ENCODE data around the gene ZFYVE1.
"Not testable (repeated sequence)": the region's sequence is repeated elsewhere in the genome, so short reads cannot be mapped to it uniquely, and the experiment has no call there.

The ZFYVE1 gene

DNA sequence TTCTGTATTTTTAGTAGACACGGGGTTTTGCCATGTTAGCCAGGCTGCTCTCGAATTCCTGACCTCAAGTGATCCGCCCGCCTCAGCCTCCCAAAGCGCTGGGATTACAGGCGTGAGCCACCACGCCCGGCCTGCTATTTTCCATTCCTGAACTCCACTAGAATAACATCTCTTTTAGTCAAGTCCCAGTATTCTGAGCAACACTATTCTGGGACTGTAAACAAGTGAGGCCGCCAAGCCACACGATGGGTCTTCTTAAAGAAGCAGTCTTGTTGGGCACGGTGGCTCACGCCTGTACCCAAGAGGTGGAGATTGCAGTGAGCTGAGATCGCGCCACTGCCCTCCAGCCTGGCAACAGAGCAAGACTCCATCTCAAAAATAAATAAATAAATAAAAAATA lies 11.4 kb downstream of the ZFYVE1 start:
- not testable (repeated sequence) for H3K27me3 Mint-ChIP-seq, H3K9me3 Mint-ChIP-seq, H3K4me3 Mint-ChIP-seq, H3K27ac Mint-ChIP-seq
- Mint-ChIP-seq H3K4me1 (peaks cover 41% of the 10 kb centered on the region), H3K36me3 (peaks cover 18% of the 10 kb centered on the region)

DNA sequence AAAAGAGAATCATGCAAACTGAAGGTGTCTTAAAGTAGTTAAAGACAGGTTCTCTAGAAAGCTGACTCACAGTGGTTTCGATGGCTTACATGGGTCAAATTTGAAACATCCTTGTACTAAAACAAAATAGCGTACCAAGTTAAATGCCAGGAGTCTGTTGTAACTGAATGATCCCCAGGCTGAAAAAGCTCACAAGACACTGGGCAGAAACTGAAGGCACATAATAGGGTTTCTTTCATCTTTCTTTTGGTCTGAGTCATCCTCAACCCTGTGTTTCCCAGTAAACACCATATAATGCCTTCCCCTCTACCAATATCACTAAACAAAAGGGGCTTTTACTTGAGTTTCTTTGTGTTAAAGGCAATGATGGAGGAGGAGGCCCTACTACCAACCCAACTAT lies 12.8 kb downstream of the ZFYVE1 start:
- Mint-ChIP-seq H3K4me3 (no peak overlapping the region), H3K4me1 (peaks cover 41% of the 10 kb centered on the region), H3K9me3 (no peaks in the 10 kb centered on the region), H3K27me3 (no peaks in the 10 kb centered on the region), H3K36me3 (peaks cover 19% of the 10 kb centered on the region), H3K27ac (no peak overlapping the region)

DNA sequence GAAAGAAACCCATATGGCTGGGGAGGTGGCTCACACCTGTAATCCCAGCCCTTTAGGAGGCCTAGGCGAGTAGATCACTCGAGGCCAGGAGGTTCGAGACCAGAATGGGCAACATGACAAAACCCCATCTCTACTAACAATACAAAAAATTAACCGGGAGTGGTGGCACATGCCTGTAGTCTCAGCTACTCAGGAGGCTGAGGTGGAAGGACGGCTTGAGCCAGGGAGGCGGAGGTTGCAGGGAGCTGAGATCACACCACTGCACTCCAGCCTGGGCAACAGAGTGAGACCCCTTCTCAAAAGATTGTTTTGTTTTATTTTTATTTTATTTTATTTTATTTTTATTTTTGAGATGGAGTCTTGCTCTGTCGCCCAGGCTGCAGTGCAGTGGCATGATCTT lies 15.7 kb downstream of the ZFYVE1 start:
- Mint-ChIP-seq H3K36me3 (peaks cover 18% of the 10 kb centered on the region), H3K4me1 (peaks cover 27% of the 10 kb centered on the region), H3K27ac (peak overlapping the region; percentile 30)
- H3K4me3 Mint-ChIP-seq, H3K27me3 Mint-ChIP-seq, H3K9me3 Mint-ChIP-seq: not testable (repeated sequence)

DNA sequence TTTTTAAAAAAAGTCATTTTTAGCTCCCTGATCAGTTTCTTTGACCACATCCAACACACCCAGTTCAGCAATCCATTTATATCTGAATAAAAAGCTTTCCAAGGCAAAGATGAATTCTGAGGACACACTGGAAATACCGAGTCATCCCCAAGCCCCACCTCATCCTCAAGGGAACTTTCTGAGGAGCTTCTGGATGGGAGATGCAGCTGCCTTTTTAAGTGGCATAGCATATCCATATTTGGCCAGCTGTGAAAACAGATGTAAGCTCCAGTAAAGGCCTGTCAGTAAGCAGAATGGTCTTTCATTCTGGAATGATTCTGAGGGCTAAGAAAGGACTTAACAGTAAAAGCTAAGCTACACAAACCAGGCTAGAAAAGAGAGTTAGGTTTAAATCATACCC lies 18.4 kb downstream of the ZFYVE1 start:
- no peak overlapping the region for H3K27ac Mint-ChIP-seq
- no peak overlapping the region for H3K4me3 Mint-ChIP-seq
- H3K27me3 Mint-ChIP-seq, result no peaks in the 10 kb centered on the region

DNA sequence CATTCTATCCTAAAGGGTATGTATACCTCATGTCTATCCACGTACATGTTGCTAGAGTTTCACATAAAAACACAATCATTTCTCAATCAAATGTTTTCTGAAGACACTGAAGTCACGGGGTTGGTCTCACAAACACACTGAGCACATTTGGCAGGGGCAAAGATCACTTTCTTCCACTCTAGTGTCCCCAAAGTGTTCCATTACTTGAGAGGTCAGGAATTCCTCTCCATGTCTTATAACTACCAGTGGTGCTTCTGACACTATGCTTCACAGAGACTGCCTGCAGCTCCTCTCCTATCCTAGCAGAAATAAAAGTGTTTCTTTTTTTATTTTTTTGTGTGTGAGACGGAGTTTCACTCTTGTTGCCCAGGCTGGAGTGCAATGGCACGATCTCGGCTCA lies 19.1 kb downstream of the ZFYVE1 start:
- no peaks in the 10 kb centered on the region for H3K9me3 Mint-ChIP-seq
- H3K36me3 Mint-ChIP-seq, result peaks cover 4% of the 10 kb centered on the region
- H3K4me1 Mint-ChIP-seq, result peaks cover 7% of the 10 kb centered on the region
- H3K27me3 Mint-ChIP-seq, result no peaks in the 10 kb centered on the region
- H3K27ac Mint-ChIP-seq, result no peak overlapping the region
- no peak overlapping the region for H3K4me3 Mint-ChIP-seq

More for the DNA sequence above, 18.4 kb downstream of the ZFYVE1 start:
- Mint-ChIP-seq H3K4me1 (peaks cover 10% of the 10 kb centered on the region), H3K9me3 (no peaks in the 10 kb centered on the region), H3K36me3 (peaks cover 5% of the 10 kb centered on the region)

DNA sequence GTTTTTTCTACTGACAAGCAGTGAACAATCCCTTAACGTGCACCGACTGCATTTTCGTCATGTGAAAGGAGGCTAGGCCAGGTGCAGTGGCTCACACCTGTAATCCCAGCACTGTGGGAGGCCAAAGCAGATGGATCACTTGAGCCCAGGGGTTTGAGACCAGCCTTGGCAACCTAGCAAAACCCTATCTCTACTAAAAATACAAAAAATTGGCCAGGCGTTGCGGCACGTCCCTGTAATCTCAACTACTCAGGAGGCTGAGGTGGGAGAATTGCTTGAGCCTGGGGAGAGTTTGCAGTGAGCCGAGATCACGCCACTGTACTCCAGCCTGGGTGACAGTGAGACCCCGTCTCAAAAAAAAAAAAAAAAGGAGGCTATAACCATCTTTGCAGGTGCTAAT lies 22.3 kb downstream of the ZFYVE1 start:
- H3K36me3 Mint-ChIP-seq, H3K27ac Mint-ChIP-seq, H3K27me3 Mint-ChIP-seq, H3K4me1 Mint-ChIP-seq, H3K9me3 Mint-ChIP-seq, H3K4me3 Mint-ChIP-seq: not testable (repeated sequence)

DNA sequence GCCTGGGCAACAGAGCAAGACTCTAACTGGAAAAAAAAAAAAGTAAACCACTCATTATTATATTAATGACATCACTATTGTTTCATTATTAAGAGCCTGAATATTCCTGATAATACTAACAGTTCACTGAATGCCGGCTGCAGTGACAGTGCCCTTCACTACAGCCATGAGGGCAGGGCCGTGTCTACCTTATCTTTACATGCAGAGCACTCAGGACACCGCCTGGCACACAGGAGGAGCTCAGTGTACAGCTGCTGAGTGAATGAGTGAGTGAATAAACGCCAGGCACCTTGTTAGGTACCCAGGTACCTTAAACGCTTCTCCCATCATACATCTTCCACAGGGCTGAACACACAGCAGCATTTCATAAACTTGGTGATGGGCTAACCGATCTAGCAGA lies 23.2 kb downstream of the ZFYVE1 start:
- Mint-ChIP-seq H3K27ac (no peak overlapping the region), H3K27me3 (no peaks in the 10 kb centered on the region), H3K36me3 (peaks cover 2% of the 10 kb centered on the region), H3K4me3 (no peak overlapping the region), H3K4me1 (peaks cover 6% of the 10 kb centered on the region), H3K9me3 (no peaks in the 10 kb centered on the region)

DNA sequence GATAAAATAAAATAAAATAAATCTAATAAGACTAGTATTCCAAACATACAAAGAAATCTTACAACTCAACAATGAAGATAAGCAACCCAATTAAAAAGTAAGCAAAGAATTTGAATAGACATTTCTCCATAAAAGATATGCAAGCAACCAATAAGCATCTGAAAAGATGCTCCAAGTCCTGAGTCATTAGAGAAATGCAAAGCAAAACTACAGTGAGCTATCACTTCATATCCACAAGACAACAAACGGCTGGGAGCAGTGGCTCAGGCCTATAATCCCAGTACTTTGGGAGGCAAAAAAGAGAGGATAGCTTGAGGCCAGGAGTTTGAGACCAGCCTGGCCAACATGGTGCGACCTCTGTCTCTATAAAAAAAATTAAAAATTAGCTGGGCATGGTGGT lies 26.8 kb downstream of the ZFYVE1 start:
- H3K27me3 Mint-ChIP-seq, result no peaks in the 10 kb centered on the region
- peaks cover 15% of the 10 kb centered on the region for H3K36me3 Mint-ChIP-seq
- H3K27ac Mint-ChIP-seq, result no peak overlapping the region
- H3K4me1 Mint-ChIP-seq, result peaks cover 6% of the 10 kb centered on the region
- no peak overlapping the region for H3K4me3 Mint-ChIP-seq
- no peaks in the 10 kb centered on the region for H3K9me3 Mint-ChIP-seq

DNA sequence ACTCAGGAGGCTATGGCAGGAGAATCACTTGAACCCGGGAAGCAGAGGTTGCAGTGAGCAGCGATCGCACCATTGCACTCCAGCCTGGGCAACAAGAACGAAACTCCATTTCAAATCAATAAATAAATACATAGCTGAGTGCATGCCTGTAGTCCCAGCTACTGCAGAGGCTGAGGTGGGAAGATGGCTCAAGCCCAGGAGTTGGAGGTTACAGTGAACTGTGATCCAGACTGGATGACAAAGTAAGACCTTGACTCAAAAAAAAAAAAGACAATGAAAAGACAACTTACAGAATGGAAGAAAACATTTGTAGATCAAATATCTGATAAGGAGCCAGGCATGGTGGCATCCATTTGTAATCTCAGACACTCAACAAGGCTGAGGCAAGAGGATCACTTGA lies 27.6 kb downstream of the ZFYVE1 start:
- Mint-ChIP-seq H3K27ac (no peak overlapping the region), H3K4me3 (no peak overlapping the region), H3K4me1 (peaks cover 6% of the 10 kb centered on the region), H3K9me3 (no peaks in the 10 kb centered on the region), H3K27me3 (no peaks in the 10 kb centered on the region), H3K36me3 (peaks cover 19% of the 10 kb centered on the region)

DNA sequence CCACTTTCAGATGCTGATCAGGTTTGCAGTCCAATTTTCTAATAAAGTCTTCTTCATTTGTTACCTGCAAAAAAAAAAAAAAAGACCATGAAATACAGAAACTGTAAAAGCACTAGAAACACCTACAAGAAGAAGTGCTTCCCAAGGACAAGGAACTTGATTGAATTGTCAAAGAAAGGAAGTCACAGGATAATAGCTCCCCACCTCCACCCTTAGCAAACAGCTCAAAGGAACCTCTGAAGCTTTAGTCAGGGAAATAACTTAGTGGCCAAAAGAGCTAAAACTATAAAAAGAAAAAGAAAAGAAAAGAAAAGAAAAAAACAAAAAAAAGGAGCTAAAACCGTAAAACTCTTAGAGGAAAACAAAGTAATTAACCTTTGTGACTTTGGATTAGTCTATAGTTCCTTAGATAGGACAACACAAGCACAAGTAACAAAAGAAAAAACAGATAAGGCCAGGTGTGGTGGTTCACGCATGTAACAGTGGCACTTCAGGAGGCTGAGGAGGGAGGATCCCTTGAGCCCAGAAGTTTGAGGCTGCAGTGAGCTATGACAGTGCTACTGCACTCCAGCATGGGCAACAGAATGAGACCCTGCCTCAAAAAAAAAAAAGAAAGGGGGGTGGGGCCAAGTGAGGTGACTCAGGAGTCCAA lies 28.5 kb downstream of the ZFYVE1 start:
- peaks cover 20% of the 10 kb centered on the region for H3K36me3 Mint-ChIP-seq
- H3K4me1 Mint-ChIP-seq, result peaks cover 6% of the 10 kb centered on the region
- H3K27ac Mint-ChIP-seq, result no peak overlapping the region
- no peak overlapping the region for H3K4me3 Mint-ChIP-seq
- H3K27me3 Mint-ChIP-seq, result no peaks in the 10 kb centered on the region
- H3K9me3 Mint-ChIP-seq, result no peaks in the 10 kb centered on the region

DNA sequence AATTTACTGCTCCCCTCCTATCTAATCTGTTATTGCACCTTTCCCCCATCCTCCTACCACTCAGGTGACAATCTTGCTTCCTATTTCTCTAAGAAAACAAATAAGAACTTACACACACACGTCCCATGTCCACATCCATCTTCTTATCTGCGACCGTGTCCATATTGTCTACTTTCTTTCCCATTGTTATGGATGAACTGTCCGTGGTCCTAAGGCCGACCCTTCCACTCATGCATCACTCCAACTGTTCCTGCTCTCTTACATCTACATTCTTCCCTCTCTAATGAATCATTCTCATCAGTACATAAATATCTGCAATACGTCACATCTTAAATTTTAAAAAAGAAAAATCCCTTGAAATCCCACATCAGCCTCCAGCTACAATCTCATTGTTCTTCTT lies 30.0 kb downstream of the ZFYVE1 start:
- no peaks in the 10 kb centered on the region for H3K27me3 Mint-ChIP-seq
- peaks cover 24% of the 10 kb centered on the region for H3K36me3 Mint-ChIP-seq
- H3K9me3 Mint-ChIP-seq, result no peaks in the 10 kb centered on the region
- no peak overlapping the region for H3K27ac Mint-ChIP-seq
- H3K4me3 Mint-ChIP-seq, result no peak overlapping the region
- peaks cover 4% of the 10 kb centered on the region for H3K4me1 Mint-ChIP-seq

DNA sequence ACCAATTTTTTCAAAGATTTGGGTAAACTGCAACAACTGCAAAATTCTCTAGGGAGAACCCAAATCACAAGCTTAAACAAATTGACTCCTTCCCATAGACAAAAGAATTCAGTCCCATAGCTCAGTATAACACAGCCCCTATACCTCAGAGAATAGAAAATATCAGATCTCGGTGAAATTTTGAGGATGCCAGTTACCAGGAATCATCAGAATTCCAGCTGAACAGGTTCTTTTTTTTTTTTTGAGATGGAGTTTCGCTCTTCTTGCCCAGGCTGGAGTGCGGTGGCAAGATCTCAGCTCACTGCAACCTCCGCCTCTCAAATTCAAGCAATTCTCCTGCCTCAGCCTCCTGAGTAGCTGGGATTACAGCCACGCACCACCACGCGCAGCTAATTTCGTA lies 36.7 kb downstream of the ZFYVE1 start:
- peaks cover 13% of the 10 kb centered on the region for H3K36me3 Mint-ChIP-seq
- no peak overlapping the region for H3K27ac Mint-ChIP-seq
- no peaks in the 10 kb centered on the region for H3K9me3 Mint-ChIP-seq
- no peaks in the 10 kb centered on the region for H3K27me3 Mint-ChIP-seq
- no peak overlapping the region for H3K4me3 Mint-ChIP-seq
- no peaks in the 10 kb centered on the region for H3K4me1 Mint-ChIP-seq

DNA sequence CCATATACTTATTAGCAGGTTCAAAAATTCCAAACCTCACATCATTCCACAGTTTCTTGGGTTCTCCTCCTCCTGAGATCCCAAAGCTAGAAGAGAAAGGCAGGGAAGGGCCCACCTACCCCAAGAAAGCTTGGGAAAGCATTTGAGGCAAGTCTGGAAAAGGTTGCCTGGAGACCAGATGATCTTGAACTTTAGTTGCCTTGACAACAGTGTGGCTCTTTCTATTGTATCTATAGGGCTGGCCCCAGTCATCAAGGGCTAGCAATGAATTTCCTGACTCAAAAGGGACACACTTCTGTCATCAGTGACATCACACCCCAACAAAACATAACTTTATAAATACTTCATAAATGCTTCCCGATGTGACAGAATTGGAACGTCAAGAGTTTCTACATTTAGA lies 40.0 kb downstream of the ZFYVE1 start:
- no peaks in the 10 kb centered on the region for H3K27me3 Mint-ChIP-seq
- H3K4me1 Mint-ChIP-seq, result no peaks in the 10 kb centered on the region
- H3K9me3 Mint-ChIP-seq, result no peaks in the 10 kb centered on the region
- no peak overlapping the region for H3K27ac Mint-ChIP-seq
- H3K4me3 Mint-ChIP-seq, result no peak overlapping the region
- peaks cover 22% of the 10 kb centered on the region for H3K36me3 Mint-ChIP-seq

DNA sequence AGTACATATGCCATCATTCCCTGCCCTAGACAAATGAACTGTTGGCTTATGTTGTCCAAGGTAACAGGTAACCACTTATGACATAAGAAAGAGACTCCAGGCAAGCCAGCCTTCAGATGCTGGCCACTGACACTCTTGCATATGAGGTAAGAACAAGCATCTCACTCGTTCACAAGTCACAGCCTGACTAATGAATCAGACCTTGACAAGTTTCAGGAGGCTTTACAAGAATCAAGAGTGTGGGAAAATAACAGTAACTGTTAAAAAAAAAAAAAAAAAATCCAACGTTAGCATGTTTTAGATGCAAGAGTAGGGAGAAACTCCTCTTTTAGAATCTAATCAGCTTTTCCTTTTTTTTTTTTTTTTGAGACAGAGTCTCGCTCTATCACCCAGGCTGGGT lies 40.7 kb downstream of the ZFYVE1 start:
- Mint-ChIP-seq H3K36me3 (peaks cover 22% of the 10 kb centered on the region), H3K4me3 (no peak overlapping the region)

DNA sequence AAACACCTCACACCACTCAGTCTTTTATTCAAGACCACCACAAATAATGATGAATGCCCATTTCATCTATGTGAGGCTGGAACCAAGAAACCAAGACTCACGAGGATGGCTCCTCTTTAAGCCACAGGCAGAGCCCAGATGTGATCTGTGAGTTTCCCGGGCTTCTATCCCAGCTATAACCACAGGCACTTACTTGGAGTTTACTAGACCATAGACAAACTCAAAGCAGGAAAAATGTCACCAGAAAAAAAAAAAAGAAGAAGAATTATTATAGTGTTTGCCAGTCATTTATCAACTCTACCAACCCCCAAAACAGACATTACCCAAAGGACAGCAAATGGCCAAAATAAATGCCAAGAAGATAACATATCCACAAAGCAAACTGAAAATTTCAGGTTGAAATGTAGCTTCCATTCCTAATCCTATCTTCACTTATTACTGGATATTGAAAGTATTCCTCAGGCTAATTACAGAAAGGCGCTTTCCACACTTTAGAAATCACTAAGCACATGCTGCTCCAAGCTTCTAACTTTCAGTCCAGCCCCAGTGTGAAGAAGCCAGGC lies 44.7 kb downstream of the ZFYVE1 start:
- Mint-ChIP-seq H3K27ac (no peak overlapping the region), H3K27me3 (no peaks in the 10 kb centered on the region), H3K9me3 (no peaks in the 10 kb centered on the region), H3K4me3 (no peak overlapping the region), H3K4me1 (no peaks in the 10 kb centered on the region), H3K36me3 (peaks cover 28% of the 10 kb centered on the region)

More for the DNA sequence above, 40.7 kb downstream of the ZFYVE1 start:
- H3K27me3 Mint-ChIP-seq, result no peaks in the 10 kb centered on the region
- H3K27ac Mint-ChIP-seq, result no peak overlapping the region
- no peaks in the 10 kb centered on the region for H3K9me3 Mint-ChIP-seq
- no peaks in the 10 kb centered on the region for H3K4me1 Mint-ChIP-seq

DNA sequence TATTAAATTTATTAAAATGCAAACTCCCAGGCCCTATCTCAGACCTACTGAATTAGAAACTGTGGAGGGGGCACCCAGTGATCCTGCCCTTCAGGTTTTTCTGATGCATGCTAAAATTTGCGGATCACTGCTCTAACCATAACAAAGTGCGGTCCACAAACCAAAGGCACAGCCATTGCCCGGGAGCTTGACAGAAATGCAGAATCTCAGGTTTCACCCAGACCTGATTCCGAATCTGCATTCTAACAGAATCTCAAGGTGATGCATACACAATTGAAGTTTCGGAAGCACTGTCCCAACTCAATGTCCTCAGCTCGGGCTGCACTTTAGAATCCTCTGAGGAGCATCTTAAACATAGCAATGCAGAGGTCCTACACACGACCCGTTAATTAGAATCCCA lies 46.0 kb downstream of the ZFYVE1 start:
- no peak overlapping the region for H3K4me3 Mint-ChIP-seq
- H3K36me3 Mint-ChIP-seq, result peaks cover 29% of the 10 kb centered on the region

DNA sequence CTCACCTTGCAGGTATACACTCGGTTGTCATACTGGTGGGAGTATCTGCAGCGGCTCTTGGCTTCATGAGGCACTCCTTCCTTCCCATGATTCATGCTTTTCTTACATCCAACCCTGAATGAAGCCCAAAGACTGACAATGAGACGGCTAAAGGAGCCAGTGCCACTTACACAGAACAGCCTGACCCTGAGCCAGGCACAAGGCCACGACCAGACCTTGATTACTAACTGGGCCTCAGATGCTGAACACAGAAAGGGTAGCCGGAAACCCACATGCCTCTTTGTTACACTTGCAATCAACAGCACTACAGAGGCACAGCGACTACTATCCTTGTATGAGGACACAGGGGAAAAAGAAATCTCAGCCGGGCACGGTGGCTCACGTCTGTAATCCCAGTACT lies 48.0 kb downstream of the ZFYVE1 start:
- no peaks in the 10 kb centered on the region for H3K9me3 Mint-ChIP-seq
- no peaks in the 10 kb centered on the region for H3K4me1 Mint-ChIP-seq
- no peaks in the 10 kb centered on the region for H3K27me3 Mint-ChIP-seq
- H3K4me3 Mint-ChIP-seq, result no peak overlapping the region
- peaks cover 24% of the 10 kb centered on the region for H3K36me3 Mint-ChIP-seq
- H3K27ac Mint-ChIP-seq, result no peak overlapping the region

More for the DNA sequence above, 46.0 kb downstream of the ZFYVE1 start:
- no peaks in the 10 kb centered on the region for H3K4me1 Mint-ChIP-seq
- no peak overlapping the region for H3K27ac Mint-ChIP-seq
- no peaks in the 10 kb centered on the region for H3K27me3 Mint-ChIP-seq
- H3K9me3 Mint-ChIP-seq, result no peaks in the 10 kb centered on the region

All from activated naive CD4-positive, alpha-beta T cell treated with anti-CD3 and anti-CD28 coated beads, Interleukin-2, amount 50 U/mL, for 24 hours (primary cell).